ENCODE results near the gene SBNO2. TPM values are rescaled to one million over a fixed set of nuclear protein-coding genes. Genes with fewer than 3 reads are reported as not detected.

Gene SBNO2
- total RNA-seq, 1 experiment from 2014 or later: 46.3 TPM

DNA sequence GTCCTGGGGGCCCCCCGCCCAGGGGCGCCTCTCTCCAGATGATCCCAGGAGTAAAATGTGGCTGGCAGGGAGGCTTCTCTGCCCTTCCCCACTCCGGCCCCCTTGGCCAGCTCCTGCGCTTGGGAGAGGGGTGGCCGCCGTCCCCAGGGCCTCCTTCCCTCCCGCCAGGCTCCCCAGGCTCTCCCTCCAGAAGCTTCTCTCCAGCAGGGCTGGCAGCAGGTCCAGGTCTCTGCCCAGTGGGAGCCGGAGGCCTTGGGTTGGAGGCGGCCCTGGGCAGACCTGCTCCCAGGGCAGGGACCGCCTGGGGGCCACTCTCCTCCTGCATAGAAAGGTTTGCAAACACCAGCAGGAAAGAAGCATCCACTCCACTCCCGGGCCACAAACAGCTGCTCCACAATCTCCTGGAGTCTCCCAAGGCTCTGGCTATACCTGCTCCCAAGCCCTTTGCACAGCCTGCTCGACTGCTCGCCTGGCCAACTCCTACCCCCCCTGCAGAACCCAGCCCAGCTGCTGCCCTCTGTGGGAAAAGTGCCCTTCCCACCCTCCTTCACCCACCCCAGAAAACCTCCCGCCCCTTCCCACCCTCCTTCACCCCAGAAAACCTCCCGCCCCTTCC is 26.0 kb downstream of the SBNO2 start:
- no peak overlapping the region for H3K56ac ChIP-seq (ENCODE audit: insufficient read length, low read depth, low read length)
- no peak overlapping the region for H3K27ac ChIP-seq (ENCODE audit: insufficient read length, low read depth, low read length)
- no peaks in the 10 kb centered on the region for H4K20me1 ChIP-seq (ENCODE audit: control insufficient read depth, insufficient read depth, insufficient read length)
- H2BK120ac ChIP-seq (ENCODE audit: low read depth, low read length, poor library complexity, severe bottlenecking): no peak overlapping the region
- no CpG with 5 or more reads among the region's 15 CpGs for WGBS (ENCODE audit: extremely low coverage, insufficient read length, low lambda C conversion rate)
- H2AFZ ChIP-seq (ENCODE audit: low read length): no peak overlapping the region
- no peak overlapping the region for H2BK15ac ChIP-seq (ENCODE audit: low read depth, low read length)
- no peak overlapping the region for H2BK12ac ChIP-seq (ENCODE audit: insufficient read length, low read depth, low read length)
- Mint-ChIP-seq H3K9me3 (no peaks in the 10 kb centered on the region; a peak in 1 of 5 replicates), H3K4me3 (no peak overlapping the region), H3K4me1 (peaks cover 0 to 18% of the 10 kb centered on the region in 2 experiments; a peak in 2 of 4 replicates), H3K27me3 (ENCODE audit: low read depth) (no peaks in the 10 kb centered on the region), H3K27ac (no peak overlapping the region), H3K36me3 (ENCODE audit: insufficient read depth in 1 of 3, low read depth in 3 of 3) (peaks cover 19 to 36% (median 33%) of the 10 kb centered on the region in 3 experiments)
- H4K8ac ChIP-seq (replicated peaks; ENCODE audit: insufficient read length, low read depth, low read length): no peak overlapping the region
- no peak overlapping the region for H2AK5ac ChIP-seq (ENCODE audit: insufficient read length, low read length)
- no peak overlapping the region for H3K14ac ChIP-seq (ENCODE audit: insufficient read depth, low read length)
- H2BK20ac ChIP-seq (ENCODE audit: low read depth, low read length, poor library complexity, severe bottlenecking): no peak overlapping the region
- H3K23ac ChIP-seq (ENCODE audit: insufficient read length, low read depth, low read length): no peak overlapping the region
- no peaks in the 10 kb centered on the region for H3K79me1 ChIP-seq (ENCODE audit: insufficient read depth, low read depth, low read length, poor library complexity, severe bottlenecking)
- H2BK5ac ChIP-seq (ENCODE audit: insufficient read length, low read length): no peak overlapping the region
- no peaks in the 10 kb centered on the region for H3K79me2 ChIP-seq (ENCODE audit: insufficient read depth, low read length)
- H3K27me3 ChIP-seq (ENCODE audit: insufficient read depth, low read length): no peaks in the 10 kb centered on the region
- DNase-seq: no peak
- TF ChIP-seq, protein P1, sequence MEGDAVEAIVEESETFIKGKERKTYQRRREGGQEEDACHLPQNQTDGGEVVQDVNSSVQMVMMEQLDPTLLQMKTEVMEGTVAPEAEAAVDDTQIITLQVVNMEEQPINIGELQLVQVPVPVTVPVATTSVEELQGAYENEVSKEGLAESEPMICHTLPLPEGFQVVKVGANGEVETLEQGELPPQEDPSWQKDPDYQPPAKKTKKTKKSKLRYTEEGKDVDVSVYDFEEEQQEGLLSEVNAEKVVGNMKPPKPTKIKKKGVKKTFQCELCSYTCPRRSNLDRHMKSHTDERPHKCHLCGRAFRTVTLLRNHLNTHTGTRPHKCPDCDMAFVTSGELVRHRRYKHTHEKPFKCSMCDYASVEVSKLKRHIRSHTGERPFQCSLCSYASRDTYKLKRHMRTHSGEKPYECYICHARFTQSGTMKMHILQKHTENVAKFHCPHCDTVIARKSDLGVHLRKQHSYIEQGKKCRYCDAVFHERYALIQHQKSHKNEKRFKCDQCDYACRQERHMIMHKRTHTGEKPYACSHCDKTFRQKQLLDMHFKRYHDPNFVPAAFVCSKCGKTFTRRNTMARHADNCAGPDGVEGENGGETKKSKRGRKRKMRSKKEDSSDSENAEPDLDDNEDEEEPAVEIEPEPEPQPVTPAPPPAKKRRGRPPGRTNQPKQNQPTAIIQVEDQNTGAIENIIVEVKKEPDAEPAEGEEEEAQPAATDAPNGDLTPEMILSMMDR (conservative IDR thresholded peaks at IDR 0.05): no peak
- H4K91ac ChIP-seq (ENCODE audit: insufficient read length, low read depth, low read length): no peak overlapping the region
- H3K23me2 ChIP-seq (ENCODE audit: insufficient read length, low read depth, low read length, poor library complexity, severe bottlenecking): no peaks in the 10 kb centered on the region
- H3T11ph ChIP-seq (ENCODE audit: low read length): no peak overlapping the region
- no peaks in the 10 kb centered on the region for H3K4me1 ChIP-seq (ENCODE audit: insufficient read depth, low read length)
- H3K9me3 ChIP-seq (ENCODE audit: control insufficient read depth, low read depth, low read length): no peaks in the 10 kb centered on the region
- no peak overlapping the region for H3K4me2 ChIP-seq (ENCODE audit: insufficient read depth, insufficient read length, low read length)
- H3K4ac ChIP-seq (ENCODE audit: low read depth, low read length): no peak overlapping the region
- H4K5ac ChIP-seq (ENCODE audit: insufficient read length, low read depth, low read length): no peak overlapping the region
- H3K9ac ChIP-seq (ENCODE audit: extremely low read depth, insufficient read length, low read length): no peak overlapping the region
- no peak overlapping the region for H3K18ac ChIP-seq (ENCODE audit: insufficient read length, low read depth, low read length)
